Fibroblast of skin of scalp (primary cell): ENCODE data around the gene ITGA8.
"Not testable (repeated sequence)": the region's sequence is repeated elsewhere in the genome, so short reads cannot be mapped to it uniquely, and the experiment has no call there.

Experiments
- DNase-seq: peaks from one replicate; pipeline ENCODE4 v3.0.0-alpha.2; 2013

ITGA8 gene

DNA sequence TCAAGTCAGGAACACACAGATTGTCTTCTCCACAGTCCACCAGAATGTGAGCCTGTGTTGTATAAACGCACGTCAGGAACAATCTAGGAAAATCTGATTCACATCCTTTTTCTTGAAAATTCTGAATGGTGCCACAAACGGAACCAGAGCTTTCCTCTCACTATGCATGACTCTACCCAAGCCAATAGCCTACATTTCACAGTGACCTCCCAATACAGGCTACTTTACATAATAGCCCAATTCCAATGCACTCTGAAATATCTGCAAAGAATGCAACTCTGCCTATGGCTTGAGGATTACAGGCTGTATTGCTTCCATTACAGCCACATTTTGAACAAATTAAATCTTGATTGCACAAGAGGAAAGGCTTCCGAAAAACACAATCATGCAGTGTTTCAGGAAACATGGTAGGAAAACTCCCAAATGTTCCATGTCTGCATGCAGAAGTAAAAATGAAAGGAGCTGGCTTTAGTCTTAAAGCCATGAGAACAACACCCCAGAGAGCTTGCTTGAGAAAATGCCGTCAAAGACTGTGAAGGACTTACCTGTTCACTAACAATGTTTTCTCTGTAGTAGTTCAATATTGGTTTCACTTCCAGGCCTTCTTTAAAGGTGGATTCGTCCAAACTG lies 113.9 kb downstream of the ITGA8 start:
- DNase-seq = peak; percentile 63

DNA sequence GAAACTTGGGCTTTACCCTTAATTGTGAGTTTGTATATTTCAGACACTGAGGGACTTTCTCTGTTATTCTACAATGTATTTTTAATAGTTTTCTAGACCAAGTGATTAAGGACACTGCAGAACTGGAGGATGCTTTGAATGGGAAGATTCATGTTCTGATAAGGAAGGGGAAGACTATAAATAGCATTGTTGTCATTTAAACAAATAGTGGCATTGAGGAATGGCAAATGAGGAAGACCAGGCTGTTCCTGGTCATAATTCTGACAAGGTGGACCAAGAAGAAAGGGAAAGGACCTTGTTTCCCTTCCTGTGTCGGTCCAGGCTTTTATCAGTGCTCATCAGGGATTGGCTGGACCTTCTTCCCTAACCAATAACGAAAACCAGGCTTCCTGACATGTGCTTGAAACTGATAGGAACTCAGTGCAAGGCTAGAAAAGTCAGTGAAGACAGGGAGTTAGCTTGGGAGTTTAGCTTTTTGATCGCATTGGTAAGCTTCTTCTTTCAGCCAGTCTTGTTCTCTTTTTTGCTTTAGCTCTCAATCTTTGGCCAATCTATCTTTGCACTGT lies 116.2 kb downstream of the ITGA8 start:
- DNase-seq = no peak

DNA sequence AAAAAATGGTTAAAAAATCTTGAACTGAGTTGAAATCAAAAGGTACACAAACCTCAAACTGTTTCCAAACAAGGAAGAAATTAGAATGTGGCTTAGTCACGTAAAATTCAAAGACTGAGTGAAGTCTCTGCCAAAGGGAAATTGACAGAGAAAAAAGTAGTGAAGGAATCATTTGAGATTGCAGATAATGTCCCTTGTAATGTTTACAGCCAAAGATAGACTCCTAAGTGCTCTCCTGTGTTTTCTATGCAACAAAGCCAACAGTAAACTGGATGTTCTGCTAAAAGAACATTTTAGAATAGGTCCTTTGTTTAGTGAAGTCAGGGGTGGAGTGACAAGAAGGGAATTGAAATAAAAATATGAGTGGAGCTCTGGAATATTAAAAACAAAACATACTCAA lies 117.9 kb downstream of the ITGA8 start:
- no peak for DNase-seq

DNA sequence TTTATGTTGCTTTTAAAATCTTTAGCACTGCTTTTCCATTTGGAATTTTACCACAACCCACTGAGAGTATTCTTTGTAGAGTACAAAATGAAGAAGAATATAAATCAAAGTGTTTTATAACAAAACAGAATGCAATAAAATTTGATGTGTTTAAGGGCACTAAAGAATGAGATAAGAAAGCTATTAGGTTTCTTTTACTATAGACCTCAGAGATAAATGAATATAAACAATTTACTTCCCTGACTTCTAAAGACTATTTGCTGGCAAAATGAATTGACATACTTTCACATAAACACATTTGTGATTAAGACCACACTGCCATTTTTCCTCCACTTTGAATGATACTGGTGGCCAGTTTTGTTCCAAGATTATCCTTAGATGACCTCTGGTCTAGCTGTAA lies 124.5 kb downstream of the ITGA8 start:
- DNase-seq = no peak

DNA sequence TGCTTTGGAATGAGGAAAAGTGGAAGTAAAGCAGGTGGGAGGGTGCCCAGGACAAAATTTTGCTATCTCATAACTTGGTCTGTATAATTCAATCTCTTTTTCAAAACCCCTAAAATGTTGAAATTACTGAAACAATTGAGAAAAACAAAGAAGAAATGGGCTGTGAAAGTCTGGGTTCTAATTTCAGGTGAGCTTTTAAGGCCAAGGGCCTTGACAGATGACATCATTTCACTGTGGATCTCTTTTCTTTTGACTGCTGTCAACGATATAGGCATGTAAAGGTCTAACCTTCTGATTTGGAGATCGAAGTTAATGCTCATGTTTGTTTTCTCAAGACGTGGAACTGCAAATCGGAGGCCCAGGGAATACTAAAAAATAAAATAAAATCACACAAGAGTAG lies 127.8 kb downstream of the ITGA8 start:
- no peak for DNase-seq

DNA sequence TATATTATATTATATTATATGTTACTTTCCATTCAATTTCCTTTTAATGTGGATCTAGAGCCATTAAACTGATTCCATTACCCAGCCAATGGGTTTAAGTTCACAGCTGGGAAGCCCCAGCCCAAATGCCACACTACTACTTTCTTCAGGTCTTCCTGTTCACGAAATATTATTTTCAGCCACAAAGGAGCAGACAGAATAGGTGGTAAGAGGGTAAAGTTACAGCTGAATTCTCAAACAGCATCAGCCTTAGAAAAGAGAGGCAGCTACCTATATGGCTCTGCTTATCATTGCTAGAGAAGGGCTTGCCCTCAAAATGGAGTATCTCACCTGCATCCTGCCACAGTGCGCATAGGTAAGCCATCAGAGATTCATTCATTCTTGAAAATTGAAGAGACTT lies 128.3 kb downstream of the ITGA8 start:
- no peak for DNase-seq

DNA sequence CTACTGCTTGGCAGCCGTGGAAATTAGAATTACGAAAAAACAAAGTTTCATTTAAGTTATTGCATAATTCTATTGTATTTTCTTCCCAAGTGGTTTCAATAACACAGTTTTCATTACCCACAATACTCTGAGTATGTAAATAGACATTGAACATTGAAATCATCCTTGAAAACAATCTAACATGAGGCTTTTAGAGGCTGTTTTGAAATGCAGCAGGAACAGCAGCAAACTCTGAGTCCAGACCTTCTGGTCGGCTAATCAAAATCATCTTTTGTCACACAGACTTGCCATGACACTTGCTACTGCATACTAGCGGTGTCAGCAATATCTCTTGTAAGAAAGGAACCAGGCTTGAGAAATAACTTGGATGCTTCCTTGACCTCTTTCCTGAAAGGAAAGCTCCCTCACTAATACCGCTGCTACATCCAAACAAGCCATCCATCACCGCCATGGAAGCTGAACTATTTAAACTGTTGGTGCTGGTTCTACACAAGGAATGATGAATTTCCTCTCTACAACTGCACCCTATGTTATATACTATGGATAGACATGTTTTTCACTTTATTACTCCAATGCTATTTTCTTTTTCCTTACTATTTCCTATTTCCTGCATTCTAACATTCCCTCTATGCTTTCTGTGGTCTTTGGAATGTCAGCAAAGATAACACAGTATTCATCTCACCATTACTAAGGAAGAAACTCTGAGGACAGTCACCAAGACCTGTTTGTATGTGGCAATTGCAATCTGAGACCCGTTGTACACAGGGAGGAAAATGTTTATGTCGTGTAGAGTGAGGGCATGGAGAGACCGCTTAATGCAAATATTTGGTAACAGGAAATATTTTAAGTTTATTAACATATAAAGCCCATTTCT lies 130.8 kb downstream of the ITGA8 start:
- peak; percentile 47 for DNase-seq

DNA sequence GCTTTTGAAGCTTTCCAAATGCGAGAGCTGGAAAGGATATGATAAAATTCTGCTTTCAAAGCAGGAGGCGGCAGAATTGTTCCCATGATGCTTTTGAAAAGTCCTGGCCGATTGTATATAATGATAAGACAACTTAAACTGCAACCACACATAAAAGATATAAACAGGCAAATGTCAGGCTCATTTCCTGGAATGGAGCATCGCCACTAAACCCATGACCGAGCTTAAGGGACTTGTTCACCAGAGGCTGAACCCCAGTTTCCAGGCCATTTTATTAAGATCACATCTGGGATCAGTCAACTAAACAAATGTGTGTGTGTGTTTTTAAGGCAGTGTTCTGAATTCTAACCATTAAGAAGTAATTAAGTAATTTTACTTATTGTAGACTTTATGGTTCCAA lies 131.6 kb downstream of the ITGA8 start:
- no peak for DNase-seq

DNA sequence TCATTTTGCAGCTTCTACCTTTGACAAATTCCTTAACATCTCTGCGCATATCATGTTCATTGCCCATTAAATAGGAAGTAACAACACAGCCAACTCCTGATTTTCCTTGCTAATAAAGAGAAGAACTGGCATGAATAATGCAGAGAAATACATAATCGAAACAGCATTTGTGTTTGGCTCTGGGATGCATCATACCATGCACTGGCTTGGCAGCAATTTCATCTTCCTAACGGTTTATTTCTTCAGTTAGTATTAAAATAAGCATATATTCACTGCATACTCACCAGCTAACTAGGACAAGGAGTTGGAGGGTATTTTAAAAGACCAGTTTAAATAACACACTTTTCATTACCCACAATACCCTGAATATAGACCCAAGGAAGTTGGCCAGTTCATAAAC lies 132.5 kb downstream of the ITGA8 start:
- no peak for DNase-seq

DNA sequence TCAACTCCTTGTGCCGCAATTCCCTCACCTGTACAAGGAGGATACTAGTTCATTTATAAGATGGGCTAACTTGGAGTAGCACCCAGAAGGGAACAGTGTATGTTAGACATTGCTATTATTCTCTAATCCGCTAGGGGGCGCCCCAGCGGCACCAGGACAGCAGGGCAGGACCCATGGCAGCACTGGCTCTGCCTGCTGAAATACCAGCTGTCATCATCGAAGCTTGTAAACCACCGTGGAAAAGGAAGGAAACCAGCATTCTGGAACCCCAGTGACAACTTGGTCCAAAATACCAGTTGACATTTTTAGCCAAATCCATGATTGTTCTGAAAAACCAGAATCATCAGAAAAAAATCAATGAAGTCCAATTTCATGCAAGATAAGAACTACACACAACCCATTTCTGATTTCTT lies 134.4 kb downstream of the ITGA8 start:
- DNase-seq = peak; percentile 77

DNA sequence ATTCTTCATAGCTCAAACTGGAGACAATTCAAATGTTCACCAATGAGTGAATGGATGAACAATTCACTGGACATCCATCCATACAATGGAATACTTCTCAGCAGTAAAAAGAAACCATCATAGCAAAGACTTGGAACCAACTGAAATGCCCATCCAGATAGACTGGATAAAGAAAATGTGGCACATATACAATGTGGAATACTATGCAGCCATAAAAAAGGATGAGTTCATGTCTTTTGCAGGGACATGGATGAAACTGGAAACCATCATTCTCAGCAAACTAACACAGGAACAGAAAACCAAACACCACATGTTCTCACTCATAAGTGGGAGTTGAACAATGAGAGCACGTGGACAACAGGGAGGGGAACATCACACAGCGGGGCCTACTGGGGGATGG lies 136.8 kb downstream of the ITGA8 start:
- DNase-seq = not testable (repeated sequence)

DNA sequence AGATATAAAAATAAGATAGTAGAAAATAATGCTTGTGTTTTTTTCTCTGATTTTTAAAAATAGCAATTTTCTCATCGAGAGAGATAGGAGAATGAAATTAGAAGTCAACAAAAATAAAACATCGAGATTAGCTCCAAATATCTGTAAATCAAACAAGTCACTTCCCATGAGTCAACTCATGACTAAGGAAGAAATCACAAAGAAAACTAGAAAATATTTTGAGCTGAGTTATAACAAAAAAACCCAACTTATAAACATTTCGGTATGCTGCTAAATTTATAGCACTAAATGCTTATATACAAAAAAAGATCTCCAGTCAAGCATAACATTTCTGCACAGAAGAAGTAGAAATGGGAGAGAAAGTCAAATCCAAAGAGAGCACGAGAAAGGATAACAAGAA lies 140.1 kb downstream of the ITGA8 start:
- DNase-seq = peak; percentile 61

DNA sequence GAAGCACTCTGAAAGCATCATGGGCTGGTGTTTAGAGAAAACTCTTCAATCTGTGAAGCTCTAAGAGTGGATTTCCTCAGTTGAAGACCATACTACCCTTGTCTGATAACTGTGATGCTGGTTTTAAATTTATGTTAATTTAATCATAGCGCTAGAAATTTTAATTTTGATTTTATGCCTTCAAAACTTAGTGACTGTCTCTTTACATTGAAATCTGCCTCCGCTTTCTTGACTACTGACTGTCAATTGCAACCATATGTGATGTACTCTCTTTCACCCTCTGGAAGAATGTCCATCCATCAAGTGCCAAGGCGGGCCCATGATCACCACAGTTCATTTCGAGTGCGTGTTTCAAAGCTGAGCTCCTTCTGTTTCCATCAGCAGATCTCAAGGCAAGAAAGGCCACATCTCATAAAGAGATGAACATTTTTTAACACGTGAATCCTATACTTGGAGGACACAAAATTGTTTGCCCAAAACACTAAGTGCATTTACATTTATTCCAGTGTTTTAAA lies 147.1 kb downstream of the ITGA8 start:
- DNase-seq = peak; percentile 40

DNA sequence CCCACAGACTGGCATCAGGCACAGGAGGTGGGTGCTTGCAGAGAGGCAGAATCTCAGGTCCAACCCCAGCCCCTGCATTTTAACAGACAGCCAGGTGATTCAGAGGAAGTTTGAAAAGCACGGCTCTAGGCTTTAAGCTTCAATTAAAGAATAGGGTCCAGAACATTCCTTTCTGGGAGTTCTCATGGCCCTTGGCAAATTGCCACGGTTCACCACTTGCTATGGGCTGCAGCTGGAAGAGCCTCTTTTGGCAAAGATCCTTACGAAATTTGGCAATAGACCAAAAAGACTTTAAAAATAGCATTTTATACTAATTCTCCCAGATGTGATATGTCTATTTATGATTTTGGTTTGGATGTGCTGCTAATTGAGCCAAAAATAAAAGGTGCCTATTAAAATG lies 148.1 kb downstream of the ITGA8 start:
- peak; percentile 84 for DNase-seq

DNA sequence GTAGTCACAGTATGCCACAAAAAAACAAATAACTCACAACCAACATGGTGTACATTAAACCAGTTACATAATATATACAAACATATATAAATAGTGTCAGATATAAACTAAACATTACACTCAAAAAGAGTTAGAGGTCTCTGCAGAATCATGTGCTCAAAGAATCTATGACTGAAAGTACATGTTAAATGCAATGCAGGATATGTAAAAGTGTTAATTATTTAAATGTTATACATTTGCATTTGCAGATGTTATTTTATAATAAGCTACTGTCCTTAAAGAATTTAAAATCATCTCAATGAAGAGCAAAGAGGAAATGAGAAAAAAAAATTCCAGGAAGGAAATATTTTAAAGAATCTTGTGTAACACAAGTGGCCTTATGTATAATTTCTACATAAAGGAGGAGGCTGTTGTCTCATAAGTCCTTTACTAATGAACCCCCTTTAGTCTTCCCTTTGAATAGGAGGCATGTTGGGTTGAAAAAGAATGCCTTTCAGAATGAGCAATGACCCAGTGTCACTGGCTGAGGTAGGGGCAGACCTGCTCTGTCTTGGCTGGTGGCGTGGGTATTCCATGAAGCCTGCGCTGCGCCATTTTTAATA lies 148.9 kb downstream of the ITGA8 start:
- no peak for DNase-seq

DNA sequence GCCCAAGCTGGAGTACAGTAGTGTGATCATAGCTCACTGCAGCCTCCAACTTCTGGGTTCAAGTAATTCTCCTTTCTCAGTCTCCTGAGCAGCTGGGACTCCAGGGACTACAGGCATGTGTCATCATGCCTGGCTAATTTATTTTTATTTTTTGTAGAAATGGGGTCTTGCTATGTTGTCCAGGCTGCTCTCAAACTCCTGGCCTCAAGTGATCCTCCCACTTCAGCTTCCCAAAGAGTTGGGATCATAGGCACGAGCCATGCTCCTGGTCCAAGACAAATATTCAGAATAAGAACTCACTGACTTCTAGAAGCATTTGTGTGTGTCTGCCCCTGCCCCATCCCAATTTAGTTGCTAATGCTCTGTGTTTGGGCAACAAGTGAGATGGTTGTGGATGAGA lies 151.8 kb downstream of the ITGA8 start:
- no peak for DNase-seq

DNA sequence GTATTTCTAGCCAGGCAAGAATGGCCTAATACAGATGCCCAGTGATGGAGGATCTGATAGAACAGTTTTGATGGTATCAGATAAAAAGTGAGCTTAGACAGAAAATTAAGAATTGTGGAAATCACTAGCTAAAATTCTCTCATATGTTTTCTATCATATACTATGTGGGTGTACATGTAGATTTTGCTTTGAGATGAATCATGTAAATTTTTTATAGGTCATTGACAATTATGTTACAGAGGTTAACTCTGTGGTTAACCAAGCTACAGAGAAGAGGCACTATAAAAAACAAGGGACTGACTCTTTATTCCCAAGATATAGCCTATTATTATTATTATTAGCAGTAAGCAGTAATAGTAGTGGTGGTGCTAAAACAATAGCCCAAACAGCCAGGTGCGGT lies 156.5 kb downstream of the ITGA8 start:
- DNase-seq = peak; percentile 61

DNA sequence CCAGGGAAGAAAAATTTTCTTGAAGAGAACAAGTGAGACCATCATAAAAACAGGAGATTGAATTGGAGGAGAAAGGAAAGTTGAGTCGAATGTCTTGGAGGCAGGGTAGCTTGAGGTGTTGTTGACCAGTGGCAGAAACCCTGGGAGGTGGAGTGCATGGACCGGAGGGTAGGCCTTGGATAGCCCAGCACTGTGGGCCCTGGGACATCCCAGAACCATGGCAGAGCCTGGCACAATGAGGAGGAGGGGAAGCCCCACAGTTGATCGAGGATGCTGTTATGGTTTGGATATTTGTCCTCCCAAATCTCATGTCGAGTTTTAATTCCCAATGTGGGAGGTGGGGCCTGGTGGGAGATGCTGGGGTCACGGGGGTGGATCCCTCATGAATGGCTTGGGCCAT lies 157.1 kb downstream of the ITGA8 start:
- DNase-seq = no peak

DNA sequence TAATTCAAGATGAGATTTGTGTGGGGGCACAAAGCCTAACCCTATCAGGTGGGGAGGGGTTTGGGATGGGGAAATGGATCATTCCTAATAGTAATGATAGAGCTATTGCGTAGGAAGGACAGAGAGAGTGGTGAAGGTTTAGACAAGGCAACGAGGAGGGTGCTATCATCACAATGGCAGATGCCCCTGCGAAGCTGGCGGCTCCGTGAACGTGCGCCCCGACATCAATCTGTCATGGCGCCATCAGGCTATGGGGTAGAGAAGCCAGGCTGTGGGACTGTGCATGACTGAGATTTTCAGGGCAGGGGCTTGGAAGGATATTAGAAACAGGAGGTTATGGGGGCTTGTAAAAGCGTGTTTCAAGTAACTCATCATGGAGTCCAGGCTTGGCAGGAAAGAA lies 157.6 kb downstream of the ITGA8 start:
- DNase-seq = no peak

DNA sequence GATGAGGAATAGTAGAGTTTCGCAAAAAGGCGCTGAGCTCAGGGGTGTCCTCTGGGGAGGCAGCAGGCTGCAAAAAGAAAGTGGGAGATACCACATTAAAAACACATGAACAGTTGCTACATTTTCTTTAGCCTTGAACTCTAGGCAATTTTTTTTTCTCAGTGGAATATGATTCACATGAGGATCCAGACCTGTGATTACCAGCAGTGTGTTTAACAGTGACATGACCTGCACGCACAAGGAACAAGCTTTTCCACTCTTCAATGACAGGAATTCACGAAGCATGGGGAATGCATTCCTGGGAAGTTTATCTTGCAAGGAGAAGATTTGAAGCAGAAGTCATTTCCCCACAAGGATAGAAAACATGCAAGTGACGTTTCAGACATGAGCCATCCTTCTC lies 161.6 kb downstream of the ITGA8 start:
- DNase-seq = peak; percentile 98

DNA sequence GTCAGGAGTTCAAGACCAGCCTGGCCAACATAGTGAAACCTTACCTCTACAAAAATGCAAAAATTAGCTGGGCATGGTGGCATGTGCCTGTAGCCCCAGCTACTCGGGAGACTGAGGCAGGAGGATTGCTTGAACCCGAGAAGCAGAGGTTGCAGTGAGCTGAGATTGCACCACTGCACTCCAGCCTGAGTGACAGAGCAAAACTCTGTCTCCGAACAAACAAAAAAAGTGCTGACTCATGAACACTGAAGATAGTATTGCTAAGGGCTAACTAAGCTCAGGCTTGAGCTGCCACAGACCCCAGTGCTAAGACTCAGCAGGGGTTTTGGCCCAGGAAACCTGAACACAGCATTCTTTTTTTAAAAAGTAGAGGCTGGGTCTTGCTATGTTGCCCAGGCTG lies 162.6 kb downstream of the ITGA8 start:
- not testable (repeated sequence) for DNase-seq

DNA sequence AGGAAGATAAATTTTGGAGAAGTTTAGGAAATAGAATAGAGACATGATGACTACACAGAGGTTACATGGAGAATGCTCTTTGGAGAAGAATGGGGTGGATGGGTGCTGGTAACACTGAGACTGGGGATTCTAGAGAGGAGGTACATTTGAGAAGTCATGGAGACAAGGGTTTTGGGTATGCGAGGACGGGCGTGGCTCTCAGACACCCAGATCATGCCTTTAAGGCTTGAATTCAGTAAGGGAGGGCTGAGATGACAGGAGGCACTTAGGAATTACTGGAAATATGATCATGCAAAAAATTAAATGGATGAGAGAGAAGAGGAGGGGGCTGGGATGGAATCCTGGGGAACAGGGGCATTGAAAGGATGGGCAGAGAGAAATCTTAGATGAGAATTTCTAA lies 168.8 kb downstream of the ITGA8 start:
- DNase-seq = no peak

DNA sequence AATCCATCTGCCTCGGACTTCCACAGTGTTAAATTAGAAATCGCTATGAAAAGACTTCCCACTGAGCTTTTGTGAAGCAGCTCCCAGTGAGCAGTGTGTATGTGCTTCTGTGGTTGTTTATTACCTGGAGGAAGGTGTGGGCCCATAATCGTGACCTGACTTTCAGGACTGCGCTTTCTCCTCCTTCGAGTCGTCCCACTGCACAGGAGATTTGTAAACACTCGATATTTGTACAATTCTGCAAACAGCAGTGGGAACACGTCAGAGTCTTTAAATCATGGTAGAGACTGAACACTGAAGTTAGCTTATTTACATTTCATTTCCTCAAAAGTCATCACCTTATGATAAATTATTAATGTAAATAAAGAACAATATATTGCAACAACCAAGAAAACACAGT lies 171.4 kb downstream of the ITGA8 start:
- DNase-seq = no peak
